HepG2 (cell line): Measurements from ENCODE around the gene MAVS. TPM values are rescaled to one million over a fixed set of nuclear protein-coding genes. Genes with fewer than 3 reads are reported as not detected.

Experiments
- ELK4 ChIP-seq: sonication (generic); formaldehyde crosslinking; IDR thresholded peaks from 2 replicates; pipeline ENCODE4 v1.9.0; 2021; ENCODE audit warnings: missing genetic modification reagents, borderline replicate concordance
- ETV5 ChIP-seq: IDR thresholded peaks from 2 replicates; pipeline ENCODE4 v1.6.1; 2018; ENCODE audit warnings: missing biosample characterization, missing genetic modification reagents, inconsistent platforms, borderline replicate concordance
- HNRNPK ChIP-seq: fragments of 200-400 bp; formaldehyde crosslinking; IDR thresholded peaks from 2 replicates; pipeline ENCODE4 v1.6.1; 2018; ENCODE audit warnings: low read length, low read depth, moderate library complexity, mild to moderate bottlenecking; ENCODE audit not compliant: poor library complexity, severe bottlenecking
- IKZF5 ChIP-seq: IDR thresholded peaks from 2 replicates; pipeline ENCODE4 v1.6.1; 2018; ENCODE audit warnings: missing genetic modification reagents, mild to moderate bottlenecking, missing compliant biosample characterization
- PHF8 ChIP-seq: sonication (generic); formaldehyde crosslinking; IDR thresholded peaks from 2 replicates; pipeline ENCODE4 v1.5.0; 2020; ENCODE audit warnings: missing genetic modification reagents
- THAP7 ChIP-seq: sonication (generic); formaldehyde crosslinking; IDR thresholded peaks from 2 replicates; pipeline ENCODE4 v1.8.1; 2023; ENCODE audit warnings: mild to moderate bottlenecking, missing genetic modification reagents
- U2AF1 ChIP-seq: fragments of 200-400 bp; formaldehyde crosslinking; optimal IDR thresholded peaks from 2 replicates; pipeline ENCODE3; 2017; ENCODE audit warnings: mild to moderate bottlenecking, low read depth, low read length
- ZIK1 ChIP-seq: sonication (generic); formaldehyde crosslinking; IDR thresholded peaks from 2 replicates; pipeline ENCODE4 v1.5.0; 2020; ENCODE audit warnings: mild to moderate bottlenecking, low read depth, missing genetic modification reagents, borderline replicate concordance
- ZNF280D ChIP-seq: sonication (generic); formaldehyde crosslinking; IDR thresholded peaks from 2 replicates; pipeline ENCODE4 v1.5.1; 2020; ENCODE audit warnings: mild to moderate bottlenecking, missing genetic modification reagents
- ZNF329 ChIP-seq: sonication (generic); formaldehyde crosslinking; IDR thresholded peaks from 2 replicates; pipeline ENCODE4 v1.9.0; 2021; ENCODE audit warnings: low read depth, mild to moderate bottlenecking, missing genetic modification reagents
- ZNF512B ChIP-seq: sonication (generic); formaldehyde crosslinking; IDR thresholded peaks from 2 replicates; pipeline ENCODE4 v1.5.1; 2020; ENCODE audit warnings: missing genetic modification reagents, mild to moderate bottlenecking, borderline replicate concordance
- ZNF550 ChIP-seq: sonication (generic); formaldehyde crosslinking; IDR thresholded peaks from 2 replicates; pipeline ENCODE4 v1.4.0; 2020; ENCODE audit warnings: mild to moderate bottlenecking, missing genetic modification reagents, borderline replicate concordance
- ZNF784 ChIP-seq: sonication (generic); formaldehyde crosslinking; IDR thresholded peaks from 2 replicates; pipeline ENCODE4 v1.5.1; 2020; ENCODE audit warnings: missing genetic modification reagents, mild to moderate bottlenecking, borderline replicate concordance
- polyA plus RNA-seq, 8 experiments: library from polyadenylated mRNA; depleted of rRNA in 3 of 8; stranded (reverse) in 7 of 8; unstranded in 1 of 8; fragments of >200 nt; fragmentation: Illumina TruSeq in 4 of 8; extraction: Trizol in 4 of 8; gene quantifications; 2 replicates each; pipeline versions ENCODE4 v1.2.1 to v1.2.3, GENCODE V29; 2011 to 2016; ENCODE audit warnings: low read depth in 4 of 8, missing spikeins in 1 of 8, mixed read lengths in 1 of 8; ENCODE audit not compliant: insufficient read depth in 1 of 8
- total RNA-seq, 5 experiments: library from RNA; depleted of rRNA; stranded (reverse); fragments of >200 nt; fragmentation: Illumina TruSeq; extraction: Trizol; gene quantifications; 2 replicates each; pipeline ENCODE4 v1.2.3, GENCODE V29; 2016; ENCODE audit warnings: low read depth in 1 of 5

MAVS gene
- total and polyA plus RNA-seq, 2 of the 13 experiments (the other 11 are each of a cell fraction or from before 2014, with no cell fraction given), result 27.3 to 36.6 TPM

GRCh38 chr20:3820048-3820900 is 26.4 kb upstream of the MAVS start, which contains the start of gene AP5S1 (continued):
- TF ChIP-seq ZNF280D, result peak; percentile 72; the same call in 1 of the 2 replicates
- TF ChIP-seq THAP7 (CRISPR knock-in tag), result peak; percentile 81; the same call in 1 of the 2 replicates
- peak; percentile 71 for TF ChIP-seq ETV5 (CRISPR knock-in tag)
- TF ChIP-seq ZNF550, result peak; percentile 97
- peak; percentile 100 for TF ChIP-seq PHF8
- TF ChIP-seq IKZF5 (CRISPR knock-in tag), result peak; percentile 91
- peak; percentile 90; the same call in 1 of the 2 replicates for TF ChIP-seq ZNF512B
- TF ChIP-seq HNRNPK, result peak; percentile 88
- TF ChIP-seq U2AF1, result peak; percentile 72
- no peak; the same call in 1 of the 2 replicates for TF ChIP-seq ZNF329
- TF ChIP-seq ZIK1, result peak; percentile 98
- peak; percentile 73 for TF ChIP-seq ELK4 (CRISPR knock-in tag)
- TF ChIP-seq ZNF784 (CRISPR knock-in tag), result peak; percentile 76
